Brain microvascular endothelial cell (primary cell): Measurements from ENCODE around the gene TFDP2.
A peak's percentile ranks its signal among the peaks of the same experiment; 100 is the strongest.

Source experiments
- DNase-seq: peaks from one replicate; pipeline ENCODE4 v3.0.0-alpha.2; 2020
- H3K27ac ChIP-seq: fragments of 250-450 bp; sonication (Bioruptor Pico); 2 replicates; pipeline ENCODE4 v1.5.1; 2020; ENCODE audit warnings: mild to moderate bottlenecking, moderate library complexity
- H3K27me3 ChIP-seq: fragments of 250-450 bp; sonication (Bioruptor Pico); replicated peaks from 2 replicates; pipeline ENCODE4 v1.5.1; 2020; ENCODE audit warnings: mild to moderate bottlenecking
- H3K36me3 ChIP-seq: fragments of 250-450 bp; sonication (Bioruptor Pico); replicated peaks from 2 replicates; pipeline ENCODE4 v1.5.1; 2020; ENCODE audit warnings: mild to moderate bottlenecking
- H3K4me3 ChIP-seq: 2 replicates; pipeline ENCODE4 v1.5.1; 2011; ENCODE audit warnings: low read depth, mild to moderate bottlenecking, control low read depth, low read length, moderate library complexity
- in situ Hi-C: cut with HindIII; loops from 2 replicates; pipeline ENCODE4 v1.10.0; 2017; ENCODE audit warnings: low sequenced_read_pairs, low pct_ligation_motif_present
- TF ChIP-seq, protein P1 (sequence below): IDR thresholded peaks from 2 replicates; pipeline ENCODE4 v1.5.1; 2011; ENCODE audit warnings: low read depth, mild to moderate bottlenecking, moderate library complexity, low read length, control low read depth, inconsistent platforms; ENCODE audit errors: missing control alignments

The TFDP2 gene

DNA sequence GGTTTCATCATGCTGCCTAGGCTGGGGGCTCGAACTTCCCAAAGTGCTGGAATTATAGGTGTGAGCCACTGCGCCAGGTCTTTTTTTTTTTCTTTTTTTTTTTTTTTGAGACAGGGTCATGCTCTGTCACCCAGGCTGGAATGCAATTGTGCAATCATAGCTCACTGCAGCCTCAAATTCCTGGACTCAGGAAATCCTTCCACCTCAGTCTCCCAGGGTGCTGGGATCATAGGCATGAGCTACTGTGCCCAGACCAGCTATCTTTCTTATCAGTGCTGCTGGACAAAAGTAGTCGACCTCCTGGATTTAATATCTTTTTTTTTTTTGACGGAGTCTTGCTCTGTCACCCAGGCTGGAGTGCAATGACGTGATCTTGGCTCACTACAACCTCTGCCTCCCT is 60.8 kb downstream of the TFDP2 start:
- Histone ChIP-seq H3K27ac (no peak overlapping the region), H3K27me3 (no peaks in the 10 kb centered on the region), H3K36me3 (no peaks in the 10 kb centered on the region), H3K4me3 (no peak overlapping the region)
- TF ChIP-seq, protein P1, sequence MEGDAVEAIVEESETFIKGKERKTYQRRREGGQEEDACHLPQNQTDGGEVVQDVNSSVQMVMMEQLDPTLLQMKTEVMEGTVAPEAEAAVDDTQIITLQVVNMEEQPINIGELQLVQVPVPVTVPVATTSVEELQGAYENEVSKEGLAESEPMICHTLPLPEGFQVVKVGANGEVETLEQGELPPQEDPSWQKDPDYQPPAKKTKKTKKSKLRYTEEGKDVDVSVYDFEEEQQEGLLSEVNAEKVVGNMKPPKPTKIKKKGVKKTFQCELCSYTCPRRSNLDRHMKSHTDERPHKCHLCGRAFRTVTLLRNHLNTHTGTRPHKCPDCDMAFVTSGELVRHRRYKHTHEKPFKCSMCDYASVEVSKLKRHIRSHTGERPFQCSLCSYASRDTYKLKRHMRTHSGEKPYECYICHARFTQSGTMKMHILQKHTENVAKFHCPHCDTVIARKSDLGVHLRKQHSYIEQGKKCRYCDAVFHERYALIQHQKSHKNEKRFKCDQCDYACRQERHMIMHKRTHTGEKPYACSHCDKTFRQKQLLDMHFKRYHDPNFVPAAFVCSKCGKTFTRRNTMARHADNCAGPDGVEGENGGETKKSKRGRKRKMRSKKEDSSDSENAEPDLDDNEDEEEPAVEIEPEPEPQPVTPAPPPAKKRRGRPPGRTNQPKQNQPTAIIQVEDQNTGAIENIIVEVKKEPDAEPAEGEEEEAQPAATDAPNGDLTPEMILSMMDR: no peak
- no peak for DNase-seq
- in situ Hi-C loops: no loop called here

DNA sequence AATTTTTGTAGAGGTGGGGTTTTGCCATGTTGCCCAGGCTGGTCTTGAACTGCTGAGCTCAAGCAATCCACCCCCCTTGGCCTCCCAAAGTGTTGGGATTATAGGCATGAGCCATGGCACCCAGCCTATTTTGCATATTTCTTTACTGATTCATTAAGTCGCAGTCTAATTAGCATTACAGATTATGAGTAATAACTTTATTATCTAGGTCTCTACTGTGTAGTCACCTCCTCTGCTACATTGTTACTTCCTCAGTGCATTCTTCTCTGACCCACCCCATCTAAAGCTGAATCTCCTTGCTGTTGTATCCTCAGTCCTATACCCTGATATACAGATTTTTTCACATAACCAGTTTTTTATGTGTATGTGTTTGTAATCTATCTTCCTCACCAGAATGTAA is 61.7 kb downstream of the TFDP2 start:
- no peaks in the 10 kb centered on the region for H3K27me3 ChIP-seq
- TF ChIP-seq, protein P1: no peak
- peak; percentile 21 for DNase-seq
- in situ Hi-C loops: no loop called here
- no peak overlapping the region for H3K4me3 ChIP-seq
- H3K36me3 ChIP-seq: no peaks in the 10 kb centered on the region
- no peak overlapping the region for H3K27ac ChIP-seq

DNA sequence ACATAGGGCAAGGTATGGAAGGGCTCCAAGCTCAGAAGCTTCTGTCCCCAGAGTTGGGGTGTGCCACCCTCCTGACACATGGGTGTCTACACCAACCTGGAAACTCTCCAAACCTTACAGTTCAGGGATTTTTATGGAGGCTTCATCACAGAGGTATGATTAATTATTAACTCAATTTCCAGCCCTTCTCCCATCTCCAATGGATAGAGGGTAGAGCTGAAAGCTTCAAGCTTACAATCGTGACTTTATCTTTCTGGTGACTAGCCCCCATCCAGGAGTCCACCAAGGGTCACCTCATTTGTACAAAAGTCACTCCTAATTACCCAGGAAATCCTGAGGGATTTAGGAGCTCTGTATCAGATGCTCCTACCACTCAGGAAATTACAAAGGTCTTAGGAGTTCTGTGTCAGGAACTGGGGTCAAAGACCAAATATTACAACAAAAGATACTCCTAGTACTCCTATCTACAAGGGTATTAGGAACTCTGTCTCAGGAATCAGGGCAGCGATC is 62.7 kb downstream of the TFDP2 start:
- no peak overlapping the region for H3K4me3 ChIP-seq
- no peaks in the 10 kb centered on the region for H3K27me3 ChIP-seq
- TF ChIP-seq, protein P1: no peak
- DNase-seq: no peak
- H3K27ac ChIP-seq: no peak overlapping the region
- no peaks in the 10 kb centered on the region for H3K36me3 ChIP-seq
- in situ Hi-C loops: no loop called here

DNA sequence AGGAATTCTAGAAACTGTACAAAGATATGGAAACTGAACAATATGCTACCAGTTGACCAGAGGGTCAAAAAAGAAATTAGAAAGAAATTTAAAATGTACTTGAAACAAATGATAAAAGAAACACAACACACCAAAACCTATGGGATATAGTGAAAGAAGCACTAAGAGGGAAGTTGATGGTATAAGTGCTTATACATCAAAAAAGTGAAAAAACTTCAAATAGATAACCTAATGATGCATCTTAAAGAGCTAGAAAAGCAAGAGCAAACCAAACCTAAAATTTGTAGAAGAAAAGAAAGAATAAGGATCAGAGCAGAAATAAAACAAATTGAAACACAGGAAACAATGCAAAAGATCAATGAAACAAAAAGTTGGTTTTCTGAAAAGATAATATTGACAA is 68.2 kb downstream of the TFDP2 start:
- no peaks in the 10 kb centered on the region for H3K36me3 ChIP-seq
- no peaks in the 10 kb centered on the region for H3K27me3 ChIP-seq
- H3K27ac ChIP-seq: no peak overlapping the region
- TF ChIP-seq, protein P1: no peak
- no peak overlapping the region for H3K4me3 ChIP-seq
- no peak for DNase-seq
- in situ Hi-C loops: no loop called here

DNA sequence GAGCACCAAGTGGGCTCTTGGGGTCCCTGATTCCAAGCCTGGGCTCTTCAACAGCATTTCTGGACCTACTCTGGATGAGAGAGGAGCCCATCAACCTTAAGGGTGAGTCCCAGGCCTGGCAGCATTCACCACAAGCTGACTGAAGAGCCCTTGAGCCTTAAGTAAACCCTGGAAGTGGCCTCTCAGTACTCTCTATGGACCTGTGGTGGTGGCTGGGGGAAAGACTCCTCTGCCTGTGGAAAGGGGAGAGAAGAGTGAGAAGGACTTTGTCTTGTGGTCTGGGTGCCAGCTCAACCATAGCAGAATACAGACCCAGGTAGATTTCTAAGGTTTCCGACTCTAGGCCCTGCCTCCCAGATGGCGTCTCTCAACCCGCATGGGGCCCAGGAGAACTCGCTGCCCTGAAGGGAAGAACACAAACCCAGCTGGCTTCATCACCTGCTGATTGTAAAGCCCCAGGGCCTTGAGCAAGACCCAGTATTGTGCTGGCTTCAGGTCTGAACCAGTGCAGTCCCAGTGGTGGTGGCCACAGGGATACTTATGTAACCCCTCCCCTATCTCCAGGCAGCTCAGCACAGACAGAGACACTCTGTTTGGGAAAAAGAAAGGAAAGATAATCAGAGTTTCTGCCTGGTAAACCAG is 71.4 kb downstream of the TFDP2 start:
- Histone ChIP-seq H3K27me3 (no peaks in the 10 kb centered on the region), H3K36me3 (no peaks in the 10 kb centered on the region), H3K4me3 (no peak overlapping the region), H3K27ac (no peak overlapping the region)
- DNase-seq: no peak
- in situ Hi-C loops: no loop called here
- TF ChIP-seq, protein P1: no peak
